ENCODE results near the gene TOX2.

Gene TOX2

GRCh38 chr20:44084891-44085290 is 170.2 kb downstream of the TOX2 start:
- FAIRE-seq = no peak

DNA sequence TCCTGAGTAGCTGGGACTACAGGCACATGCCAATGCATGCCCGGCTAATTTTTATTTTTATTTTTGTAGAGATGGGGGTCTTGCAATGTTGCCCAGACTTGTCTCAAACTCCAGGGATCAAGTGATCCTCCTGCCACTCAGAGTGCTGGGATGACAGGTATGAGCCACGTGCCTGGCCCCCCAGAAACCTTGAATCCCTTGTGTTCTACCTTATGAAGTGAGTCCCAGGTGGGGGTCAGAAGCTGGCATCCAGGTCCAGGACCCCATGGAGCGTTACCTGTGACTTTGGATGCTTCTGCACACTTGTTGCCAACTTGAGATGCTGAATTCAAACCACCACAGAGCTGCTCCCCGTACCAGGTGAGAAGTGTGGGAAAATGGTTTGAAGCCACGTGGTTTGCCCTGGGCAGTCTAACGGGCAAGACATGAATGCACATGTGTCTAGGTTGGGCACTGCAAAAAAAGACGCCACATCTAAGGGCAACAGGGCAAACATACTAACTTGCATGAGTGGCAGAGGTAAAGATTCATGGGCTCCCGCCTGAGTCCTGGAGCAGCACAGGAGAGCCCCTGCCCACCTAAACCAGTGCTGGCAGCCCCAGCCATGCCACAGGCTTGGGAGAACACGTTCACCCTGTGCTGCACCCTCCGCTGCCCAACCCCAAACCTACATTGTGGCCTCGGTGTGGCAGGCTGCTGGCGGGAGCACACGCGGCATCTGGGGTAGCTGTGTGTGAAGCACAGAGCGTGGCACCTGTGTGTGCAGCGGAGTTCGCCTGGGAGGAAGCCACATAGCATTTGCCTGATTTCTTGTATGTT is 171.2 kb downstream of the TOX2 start:
- no peak for FAIRE-seq

DNA sequence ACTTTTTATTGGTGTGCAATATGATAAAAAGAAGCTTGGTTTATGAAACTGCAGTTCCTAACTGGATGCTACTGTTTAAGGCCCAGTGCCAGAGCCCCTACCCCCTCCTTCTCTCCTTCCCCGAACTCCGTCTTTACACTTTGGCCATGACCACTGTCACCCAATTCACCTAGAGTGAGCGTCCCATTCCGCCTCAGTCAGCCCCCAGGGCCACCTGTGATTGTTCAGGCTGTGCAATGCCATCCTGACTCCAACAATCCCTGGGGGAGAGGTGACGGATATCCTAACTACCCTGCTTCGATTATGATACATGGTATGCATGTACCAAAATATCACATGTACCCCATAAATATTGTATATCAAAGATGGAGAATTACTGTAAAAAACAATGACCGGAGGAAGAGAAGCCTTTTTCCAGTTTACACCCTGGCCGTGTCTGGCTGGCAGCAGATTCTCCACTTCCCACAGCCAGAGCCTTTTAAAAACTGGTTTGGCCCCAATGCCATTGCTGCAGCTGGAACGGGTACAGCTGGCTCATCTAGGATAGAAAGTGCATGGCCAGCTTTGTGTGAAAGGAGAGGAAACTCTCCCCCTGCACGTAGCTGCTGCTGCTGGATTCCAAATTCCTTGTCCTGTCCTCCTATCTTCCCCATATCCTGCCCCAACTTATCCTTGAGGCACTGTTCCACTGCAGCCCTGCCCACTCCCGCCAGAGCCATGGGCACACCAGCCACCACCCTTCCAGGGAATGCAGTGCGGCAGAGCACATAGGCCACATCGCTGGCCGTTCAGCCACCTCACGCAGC is 172.6 kb downstream of the TOX2 start:
- FAIRE-seq = no peak

DNA sequence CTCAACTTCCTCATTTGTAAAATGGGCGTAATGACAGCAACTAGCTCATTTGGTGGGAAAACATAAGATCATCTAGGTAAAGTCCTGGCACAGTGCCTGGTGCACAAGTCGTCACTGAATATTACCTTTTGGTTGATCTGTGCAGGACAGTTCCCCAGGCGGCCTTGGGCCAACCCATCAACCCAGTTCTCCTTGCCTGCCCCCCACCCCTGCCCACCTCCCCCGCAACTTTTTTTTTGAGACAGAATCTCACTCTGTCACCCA is 173.1 kb downstream of the TOX2 start:
- FAIRE-seq = no peak

DNA sequence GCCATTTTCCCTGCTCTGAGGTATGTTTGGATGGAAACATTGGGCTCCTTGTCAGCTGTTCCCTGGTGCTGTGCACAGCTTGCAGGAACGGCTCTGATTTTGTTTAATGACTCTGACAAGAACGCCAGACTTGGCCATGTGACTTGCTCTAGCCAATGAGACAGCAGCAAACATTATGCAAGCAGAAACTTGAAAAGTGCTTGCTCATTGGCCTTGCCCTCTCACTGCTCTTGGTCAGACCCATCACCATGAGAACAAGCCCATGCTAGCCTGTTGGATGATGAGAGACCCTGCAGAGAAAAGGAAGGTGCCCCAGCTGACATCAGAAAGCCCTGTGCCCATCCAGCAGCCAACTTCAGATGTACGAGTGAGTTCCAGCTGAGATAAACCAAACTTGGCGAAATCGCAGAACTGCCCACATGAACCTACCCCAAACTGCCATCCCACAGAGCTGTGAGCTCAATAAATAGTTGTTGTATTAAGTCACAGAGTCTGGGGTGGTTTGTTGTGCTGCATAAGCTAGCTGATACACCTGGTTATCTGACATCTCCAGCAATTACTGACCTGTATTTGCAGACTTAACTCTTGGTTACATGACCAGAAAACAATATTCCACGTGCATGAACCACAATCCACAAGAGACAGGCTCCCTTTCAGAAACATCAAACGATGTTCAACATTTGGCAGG is 175.5 kb downstream of the TOX2 start:
- FAIRE-seq = no peak

- FAIRE-seq = no peak
Observed at GRCh38 chr20:44091026-44091425, 176.4 kb downstream of the TOX2 start.

DNA sequence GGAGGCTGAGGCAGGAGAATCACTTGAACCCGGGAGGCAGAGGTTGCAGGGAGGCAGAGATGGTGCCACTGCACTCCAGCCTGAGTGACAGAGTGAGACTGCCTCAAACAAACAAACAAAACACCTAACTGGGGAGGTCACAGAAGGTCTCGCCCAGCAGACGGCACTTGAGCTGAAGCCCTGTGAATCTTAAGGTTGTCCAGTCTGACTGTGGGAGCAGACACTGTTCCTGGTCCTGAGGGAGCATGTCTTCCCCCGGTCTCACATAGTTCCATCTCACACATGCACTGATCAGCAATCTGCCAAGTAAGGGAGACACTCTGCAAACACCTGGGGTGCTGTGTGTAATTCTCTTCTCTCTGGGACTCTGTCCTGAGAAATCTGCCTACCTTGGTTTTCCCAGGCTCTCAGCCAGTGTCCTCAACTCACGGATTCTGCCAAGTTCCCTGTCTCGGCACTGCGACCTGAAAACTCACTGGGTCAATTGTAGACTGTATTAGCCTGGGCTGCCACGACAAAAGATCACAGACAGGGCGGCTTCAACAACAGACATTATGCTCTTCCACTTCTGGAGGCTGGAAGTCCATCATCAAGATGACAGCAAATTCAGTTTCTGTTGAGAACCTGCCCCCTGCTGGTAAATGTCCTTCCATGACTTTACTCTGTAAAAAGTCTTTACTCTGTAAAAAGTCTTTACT is 178.0 kb downstream of the TOX2 start:
- no peak for FAIRE-seq

- FAIRE-seq = no peak
Observed at GRCh38 chr20:44093249-44093582, 178.6 kb downstream of the TOX2 start.

DNA sequence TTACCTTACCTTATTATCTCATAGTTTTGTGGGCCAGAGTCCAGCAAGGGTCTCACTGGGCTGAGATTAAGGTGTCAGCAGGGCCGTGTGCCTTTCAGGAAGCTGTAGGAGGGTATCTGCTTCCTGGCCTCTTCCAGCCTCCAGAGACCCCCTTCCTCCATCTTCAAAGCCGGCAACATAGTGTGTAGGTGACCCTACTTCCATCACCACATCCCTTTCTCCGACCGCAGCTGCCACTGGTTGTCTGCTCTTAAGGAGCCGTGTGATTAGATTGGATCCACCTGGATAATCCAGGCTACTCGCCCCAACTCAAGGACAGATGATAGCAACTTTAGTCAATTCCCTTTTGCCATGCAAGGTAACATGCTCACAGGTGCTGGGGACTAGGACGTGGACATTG is 181.2 kb downstream of the TOX2 start:
- FAIRE-seq = no peak

DNA sequence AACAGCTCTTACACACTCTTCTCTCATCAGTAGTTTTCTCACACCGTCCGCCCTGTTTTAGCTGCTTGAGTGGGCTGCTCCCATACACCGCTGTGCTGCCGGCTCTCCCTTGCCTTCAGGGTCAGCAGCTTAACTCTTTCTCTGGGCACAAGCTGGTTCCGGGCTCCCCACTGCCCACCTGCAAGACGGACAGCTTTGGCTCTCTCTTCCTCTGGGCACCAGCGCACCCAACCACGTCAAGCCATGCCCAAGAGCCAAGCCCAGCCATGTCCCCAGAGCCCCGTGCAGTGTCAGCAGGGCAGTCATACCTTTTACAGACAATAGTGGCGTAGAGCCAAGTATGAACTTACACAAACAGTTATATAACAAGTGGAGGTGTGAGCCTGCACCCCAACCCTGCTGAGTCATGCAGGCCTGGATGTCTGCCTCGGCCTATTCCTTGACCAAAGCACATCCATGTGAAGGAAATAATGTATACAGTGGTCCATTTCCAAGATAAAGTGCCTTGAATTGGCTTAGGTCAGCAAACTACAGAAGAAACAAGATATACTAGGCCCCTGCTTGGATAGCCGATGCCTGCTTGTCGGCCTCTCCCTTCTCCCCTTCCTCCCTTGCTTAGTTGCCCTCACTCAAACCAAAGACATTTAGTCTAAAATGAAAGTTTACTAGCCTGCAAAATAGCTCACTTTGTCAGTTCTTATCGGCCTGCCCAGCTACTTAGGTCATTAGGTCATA is 183.0 kb downstream of the TOX2 start:
- FAIRE-seq = no peak

DNA sequence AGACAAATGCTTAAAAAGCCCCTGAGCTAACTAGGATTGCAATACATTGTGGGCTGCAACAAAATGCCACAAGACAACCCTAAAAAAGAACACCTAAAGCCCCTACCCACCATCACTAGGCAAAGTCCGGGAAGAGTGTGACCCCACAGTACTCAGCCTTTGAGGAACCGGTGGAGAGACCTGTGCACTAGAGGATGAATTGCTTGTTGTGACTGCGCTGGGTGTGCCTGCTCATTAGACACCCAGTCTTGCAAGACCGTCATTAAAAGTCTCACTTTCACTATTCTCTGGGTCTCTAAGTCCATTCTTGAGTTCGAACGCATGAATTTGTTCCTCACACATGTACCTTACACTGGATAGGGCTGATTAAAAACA is 183.6 kb downstream of the TOX2 start:
- no peak for FAIRE-seq

- FAIRE-seq = no peak
Observed at GRCh38 chr20:44098657-44099056, 184.0 kb downstream of the TOX2 start.

GRCh38 chr20:44099832-44100231 is 185.2 kb downstream of the TOX2 start:
- FAIRE-seq = no peak

DNA sequence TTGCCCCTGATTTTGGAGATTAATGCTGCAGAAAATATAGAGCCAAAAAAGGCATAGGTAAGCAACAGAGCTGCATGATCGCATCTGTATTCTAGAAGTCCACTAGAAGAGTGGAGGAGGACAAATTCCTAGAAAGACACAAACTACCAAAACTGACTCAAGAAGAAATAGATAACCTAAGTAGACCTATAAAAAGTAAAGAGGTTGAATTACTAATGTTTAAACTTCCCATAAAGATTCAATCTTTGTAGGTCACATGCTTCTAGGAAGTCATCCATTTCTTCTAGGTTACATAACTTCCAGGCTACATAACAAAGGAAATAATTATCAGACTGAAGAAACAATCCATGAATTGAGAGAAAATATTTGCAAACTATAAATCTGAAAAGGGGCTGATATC is 187.9 kb downstream of the TOX2 start:
- FAIRE-seq = no peak

DNA sequence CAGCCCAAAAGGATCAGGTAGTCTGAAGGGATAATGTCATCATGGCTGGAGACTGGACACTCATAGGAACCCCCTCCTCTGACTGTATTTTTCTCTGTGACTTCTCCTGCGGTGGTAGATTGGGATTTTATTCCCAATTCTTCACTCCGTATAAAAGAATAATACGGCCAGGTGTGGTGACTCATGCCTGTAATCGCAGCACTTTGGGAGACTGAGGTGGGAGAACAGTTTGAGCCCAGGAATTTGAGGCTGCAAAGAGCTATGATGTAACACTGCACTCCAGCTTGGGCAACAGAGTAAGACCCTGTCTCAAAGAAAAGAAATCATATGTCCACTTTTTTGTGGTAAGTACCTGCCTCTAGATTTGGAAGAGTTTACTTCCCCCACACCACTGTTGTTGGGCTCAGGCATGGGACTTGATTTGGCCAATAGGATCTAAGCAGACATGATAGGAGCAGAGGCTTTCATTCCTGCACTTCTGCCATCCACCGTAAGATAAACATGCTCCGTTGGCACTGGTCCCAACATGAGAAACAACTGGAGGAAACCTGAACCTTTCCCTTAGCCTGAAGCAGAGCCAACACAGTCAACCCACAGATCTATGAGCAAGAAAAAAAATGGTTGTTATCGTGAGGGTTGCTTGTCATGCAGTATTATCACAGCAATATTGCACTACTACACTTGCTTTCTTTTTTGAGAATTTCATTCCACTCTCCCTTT is 190.3 kb downstream of the TOX2 start:
- FAIRE-seq = no peak

- no peak for FAIRE-seq
Observed at GRCh38 chr20:44106615-44107014, 192.0 kb downstream of the TOX2 start.

- FAIRE-seq = no peak
Observed at GRCh38 chr20:44109951-44110361, 195.3 kb downstream of the TOX2 start.

- FAIRE-seq = no peak
Observed at GRCh38 chr20:44110816-44111568, 196.3 kb downstream of the TOX2 start.

- no peak for FAIRE-seq
Observed at GRCh38 chr20:44111712-44112335, 197.2 kb downstream of the TOX2 start.

- no peak for FAIRE-seq
Observed at GRCh38 chr20:44112456-44112855, 197.8 kb downstream of the TOX2 start.

Measured in TTC549 (cell line).